ENCODE measurements around the gene ENHO. TPM values are rescaled to one million over a fixed set of nuclear protein-coding genes. Genes with fewer than 3 reads are reported as not detected.

The ENHO gene
- 23.5 TPM for total RNA-seq

- peak; percentile 92 for DNase-seq (ENCODE audit: low spot score)
- intact Hi-C loops (cut with DNase I), result no loop called here
- ATAC-seq, result peak; percentile 96
Observed at GRCh38 chr9:34522971-34523797, at the start of gene ENHO. ENHO (minus strand) TSS chr9:34522990; CDS start chr9:34521695, 1,295 bp downstream.

GRCh38 chr9:34572092-34572491 lies 49.3 kb upstream of the ENHO start:
- ATAC-seq (peak; percentile 70), DNase-seq (ENCODE audit: low spot score) (no peak)
- intact Hi-C loops (cut with DNase I), result no loop called here

GRCh38 chr9:34571481-34571810 lies 48.7 kb upstream of the ENHO start:
- intact Hi-C loops (cut with DNase I), result no loop called here
- ATAC-seq (peak; percentile 47), DNase-seq (ENCODE audit: low spot score) (no peak)

- intact Hi-C loops (cut with DNase I), result no loop called here
- ATAC-seq, result no peak
- DNase-seq (ENCODE audit: low spot score), result no peak
Observed at GRCh38 chr9:34570809-34571480, 48.2 kb upstream of the ENHO start.

GRCh38 chr9:34570376-34570775 lies 47.6 kb upstream of the ENHO start:
- ATAC-seq (no peak), DNase-seq (ENCODE audit: low spot score) (no peak)
- intact Hi-C loops (cut with DNase I), result no loop called here

- intact Hi-C loops (cut with DNase I), result no loop called here
- DNase-seq (ENCODE audit: low spot score) (no peak), ATAC-seq (no peak)
Observed at GRCh38 chr9:34568774-34569173, 46.0 kb upstream of the ENHO start.

GRCh38 chr9:34568133-34568532 lies 45.3 kb upstream of the ENHO start:
- no peak for ATAC-seq
- no peak for DNase-seq (ENCODE audit: low spot score)
- intact Hi-C loops (cut with DNase I), result no loop called here

GRCh38 chr9:34566972-34567371 lies 44.2 kb upstream of the ENHO start:
- intact Hi-C loops (cut with DNase I), result no loop called here
- no peak for ATAC-seq
- no peak for DNase-seq (ENCODE audit: low spot score)

GRCh38 chr9:34566322-34566721 lies 43.5 kb upstream of the ENHO start:
- DNase-seq (ENCODE audit: low spot score), result no peak

GRCh38 chr9:34565856-34566255 lies 43.1 kb upstream of the ENHO start:
- intact Hi-C loops (cut with DNase I), result no loop called here
- ATAC-seq, result no peak

More at GRCh38 chr9:34566322-34566721, 43.5 kb upstream of the ENHO start:
- intact Hi-C loops (cut with DNase I), result no loop called here
- no peak for ATAC-seq

GRCh38 chr9:34564617-34565016 lies 41.8 kb upstream of the ENHO start:
- ATAC-seq (no peak), DNase-seq (ENCODE audit: low spot score) (no peak)
- intact Hi-C loops (cut with DNase I), result no loop called here

More at GRCh38 chr9:34565856-34566255, 43.1 kb upstream of the ENHO start:
- DNase-seq (ENCODE audit: low spot score), result no peak

- intact Hi-C loops (cut with DNase I), result no loop called here
- no peak for DNase-seq (ENCODE audit: low spot score)
- ATAC-seq, result no peak
Observed at GRCh38 chr9:34563262-34563661, 40.5 kb upstream of the ENHO start.

GRCh38 chr9:34562135-34562745 lies 39.5 kb upstream of the ENHO start:
- intact Hi-C loops (cut with DNase I), result no loop called here
- ATAC-seq (no peak), DNase-seq (ENCODE audit: low spot score) (no peak)

GRCh38 chr9:34560599-34561214 lies 37.9 kb upstream of the ENHO start:
- intact Hi-C loops (cut with DNase I), result no loop called here
- DNase-seq (ENCODE audit: low spot score), result no peak
- peak; percentile 73 for ATAC-seq

- DNase-seq (ENCODE audit: low spot score), result no peak
- ATAC-seq, result peak; percentile 91
- intact Hi-C loops (cut with DNase I), result loop anchor here (10.0 kb wide), 1 partner anchor 525 kb away; no protein-coding TSS in a partner anchor
Observed at GRCh38 chr9:34559624-34560455, 37.0 kb upstream of the ENHO start.

GRCh38 chr9:34558919-34559623 lies 36.3 kb upstream of the ENHO start:
- peak; percentile 11 for ATAC-seq
- intact Hi-C loops (cut with DNase I), result loop anchor here (10.0 kb wide), 1 partner anchor 524 kb away; no protein-coding TSS in a partner anchor
- no peak for DNase-seq (ENCODE audit: low spot score)

- no peak for ATAC-seq
- intact Hi-C loops (cut with DNase I), result loop anchor here (10.0 kb wide), 1 partner anchor 524 kb away; no protein-coding TSS in a partner anchor
- DNase-seq (ENCODE audit: low spot score), result no peak
Observed at GRCh38 chr9:34558364-34558763, 35.6 kb upstream of the ENHO start.

Data from sciatic nerve (tissue), 2 donors.